Measurements from ENCODE around the gene ZNF878. TPM values are rescaled to one million over a fixed set of nuclear protein-coding genes. Genes with fewer than 3 reads are reported as not detected.

Gene ZNF878
- total and polyA plus RNA-seq, 2 of the 13 experiments (the other 11 are each of a cell fraction or from before 2014, with no cell fraction given) = 0.46 to 5.2 TPM

GRCh38 chr19:12092065-12092867 lies 39.5 kb upstream of the ZNF878 start (continued):
- TF ChIP-seq CCDC6 (CRISPR knock-in tag; IDR thresholded peaks at IDR 0.05) (no peak), ZNF274 (CRISPR knock-in tag; IDR thresholded peaks at IDR 0.05) (no peak)

GRCh38 chr19:12090807-12091206 lies 38.0 kb upstream of the ZNF878 start:
- Histone ChIP-seq H3K79me2 (ENCODE audit: insufficient read depth, low read length) (peaks cover 2% of the 10 kb centered on the region), H3K27ac (ENCODE audit: extremely low read length, insufficient read depth, low read length) (no peak overlapping the region), H3K36me3 (replicated peaks in 1 of 2; ENCODE audit: control insufficient read depth in 1 of 2, insufficient read depth in 2 of 2, low read length in 2 of 2) (no peaks in the 10 kb centered on the region), H3K4me1 (ENCODE audit: insufficient read depth, low read length) (peaks cover 17% of the 10 kb centered on the region), H3K27me3 (ENCODE audit: control insufficient read depth in 1 of 2, insufficient read depth in 2 of 2, low read length in 2 of 2) (no peaks in the 10 kb centered on the region), H3K9ac (ENCODE audit: insufficient read depth, low read depth, low read length) (no peak overlapping the region), H3K9me3 (ENCODE audit: low read length) (0 out of 2 replicates have a peak, but pooled peaks cover 5% of the 10 kb centered on the region), H2AFZ (ENCODE audit: low read length) (no peak overlapping the region), H3K4me3 (replicated peaks in 1 of 3; ENCODE audit: insufficient read depth in 1 of 3, low read depth in 2 of 3, low read length in 3 of 3) (no peak overlapping the region), H4K20me1 (ENCODE audit: insufficient read depth, low read length) (no peaks in the 10 kb centered on the region), H3K4me2 (ENCODE audit: low read depth, low read length) (peak overlapping the region; percentile 36; the same call in 1 of the 2 replicates)
- POLR2A ChIA-PET = interaction anchor here (1.0 to 2.2 kb wide), 4 partner anchors 31 to 127 kb away, joined by 3 to 19 read pairs (median 4); partner anchors contain the start of genes ZNF20 and ZNF625
- in situ Hi-C loops (cut with HindIII; ENCODE audit: extremely low pct_ligation_motif_present, low pct_unique_long_range_greater_than_20kb) = loop anchor here (5.0 kb wide), 1 partner anchor 51 kb away; the partner anchor contains the start of gene ZNF20
- ATAC-seq (peak; percentile 68), FAIRE-seq (peak; percentile 76), DNase-seq (ENCODE audit: low spot score) (peak; percentile 53)
- CTCF ChIA-PET (ENCODE audit: low intra/inter-chr PET ratio, low total read pairs) = interaction anchor here (1.0 to 3.1 kb wide), 4 partner anchors 31 to 50 kb away, joined by 5 to 29 read pairs (median 18); partner anchors contain the start of gene ZNF20
- intact Hi-C loops (cut with micrococcal nuclease; ENCODE audit: unreplicated experiment) = loop anchor here (1.0 kb wide), 1 partner anchor 50 kb away; no protein-coding TSS in a partner anchor
- BruUV-seq (replicated peaks) = no TSS peak
- 74% methylated on average over 5 of the region's 5 CpGs for WGBS (ENCODE audit: low lambda C conversion rate)
- TF ChIP-seq SMC3 (IDR thresholded peaks at IDR 0.05; ENCODE audit: low read length) (peak; percentile 59), SALL1 (CRISPR knock-in tag; IDR thresholded peaks at IDR 0.05) (0 out of 2 replicates have a peak, but pooled peaks have one; percentile 16), ZNF740 (CRISPR knock-in tag; IDR thresholded peaks at IDR 0.05) (0 out of 2 replicates have a peak, but pooled peaks have one; percentile 44), ARID3A (IDR thresholded peaks at IDR 0.05; ENCODE audit: low read depth, low read length) (no peak), SYNCRIP (IDR thresholded peaks at IDR 0.05; ENCODE audit: insufficient read depth, low read depth, low read length) (no peak), ZNF644 (CRISPR knock-in tag; IDR thresholded peaks at IDR 0.05; ENCODE audit: low read depth) (peak; percentile 71; the same call in 1 of the 2 replicates), STAG1 (CRISPR knock-in tag; IDR thresholded peaks at IDR 0.05) (peak; percentile 68), HMGXB4 (CRISPR knock-in tag; IDR thresholded peaks at IDR 0.05; ENCODE audit: borderline replicate concordance in 1 of 2, low read depth in 1 of 2) (peak in 1 of 2 experiments; percentile 33; a peak in 1 of 4 replicates), THAP11 (CRISPR knock-in tag; IDR thresholded peaks at IDR 0.05) (0 out of 2 replicates have a peak, but pooled peaks have one; percentile 22), EHMT2 (IDR thresholded peaks at IDR 0.05; ENCODE audit: borderline replicate concordance, low read depth, low read length) (peak; percentile 58; the same call in 1 of the 2 replicates), ZMAT5 (CRISPR knock-in tag; IDR thresholded peaks at IDR 0.05; ENCODE audit: borderline replicate concordance, low read depth) (no peak), XRCC5 (optimal IDR thresholded peaks at IDR 0.05; ENCODE audit: low read length) (peak; percentile 47), CTCF (CRISPR knock-in tag; IDR thresholded peaks at IDR 0.05) (peak; percentile 83)
